WERI-Rb-1 (cell line): ENCODE measurements around the gene SCUBE2.

Experiments used
- DNase-seq: peaks from one replicate; pipeline ENCODE4 v3.0.0-alpha.2; 2020
- H3K27ac ChIP-seq: fragments of 250-450 bp; sonication (Bioruptor Pico); 2 replicates; pipeline ENCODE4 v1.5.1; 2020; ENCODE audit warnings: mild to moderate bottlenecking, moderate library complexity
- H3K27me3 ChIP-seq: fragments of 250-450 bp; sonication (Bioruptor Pico); 2 replicates; pipeline ENCODE4 v1.5.1; 2021; ENCODE audit warnings: mild to moderate bottlenecking, low read depth, moderate library complexity; ENCODE audit not compliant: insufficient read depth, severe bottlenecking
- H3K36me3 ChIP-seq: fragments of 250-450 bp; sonication (Bioruptor Pico); 2 replicates; pipeline ENCODE4 v1.5.1; 2020; ENCODE audit warnings: mild to moderate bottlenecking, moderate library complexity
- H3K4me3 ChIP-seq: 2 replicates; pipeline ENCODE4 v1.5.1; 2011; ENCODE audit warnings: low read depth, mild to moderate bottlenecking, control low read depth, low read length
- H3K9me3 ChIP-seq: fragments of 250-450 bp; sonication (Bioruptor Pico); 2 replicates; pipeline ENCODE4 v1.5.1; 2021; ENCODE audit warnings: mild to moderate bottlenecking, moderate library complexity; ENCODE audit not compliant: severe bottlenecking
- TF ChIP-seq, protein P1 (sequence below): IDR thresholded peaks from 2 replicates; pipeline ENCODE4 v1.5.1; 2011; ENCODE audit warnings: low read depth, mild to moderate bottlenecking, control low read depth, inconsistent platforms, low read length

Gene SCUBE2

GRCh38 chr11:9070749-9071491 is 20.5 kb downstream of the SCUBE2 start:
- H3K27me3 ChIP-seq: no peaks in the 10 kb centered on the region
- H3K4me3 ChIP-seq: no peak overlapping the region
- H3K9me3 ChIP-seq: no peaks in the 10 kb centered on the region
- TF ChIP-seq, protein P1, sequence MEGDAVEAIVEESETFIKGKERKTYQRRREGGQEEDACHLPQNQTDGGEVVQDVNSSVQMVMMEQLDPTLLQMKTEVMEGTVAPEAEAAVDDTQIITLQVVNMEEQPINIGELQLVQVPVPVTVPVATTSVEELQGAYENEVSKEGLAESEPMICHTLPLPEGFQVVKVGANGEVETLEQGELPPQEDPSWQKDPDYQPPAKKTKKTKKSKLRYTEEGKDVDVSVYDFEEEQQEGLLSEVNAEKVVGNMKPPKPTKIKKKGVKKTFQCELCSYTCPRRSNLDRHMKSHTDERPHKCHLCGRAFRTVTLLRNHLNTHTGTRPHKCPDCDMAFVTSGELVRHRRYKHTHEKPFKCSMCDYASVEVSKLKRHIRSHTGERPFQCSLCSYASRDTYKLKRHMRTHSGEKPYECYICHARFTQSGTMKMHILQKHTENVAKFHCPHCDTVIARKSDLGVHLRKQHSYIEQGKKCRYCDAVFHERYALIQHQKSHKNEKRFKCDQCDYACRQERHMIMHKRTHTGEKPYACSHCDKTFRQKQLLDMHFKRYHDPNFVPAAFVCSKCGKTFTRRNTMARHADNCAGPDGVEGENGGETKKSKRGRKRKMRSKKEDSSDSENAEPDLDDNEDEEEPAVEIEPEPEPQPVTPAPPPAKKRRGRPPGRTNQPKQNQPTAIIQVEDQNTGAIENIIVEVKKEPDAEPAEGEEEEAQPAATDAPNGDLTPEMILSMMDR: no peak
- no peak for DNase-seq
- H3K36me3 ChIP-seq: no peaks in the 10 kb centered on the region
- H3K27ac ChIP-seq: no peak overlapping the region

- no peak overlapping the region for H3K4me3 ChIP-seq
- no peak for DNase-seq
- H3K36me3 ChIP-seq: no peaks in the 10 kb centered on the region
- no peak overlapping the region for H3K27ac ChIP-seq
- no peaks in the 10 kb centered on the region for H3K27me3 ChIP-seq
- no peaks in the 10 kb centered on the region for H3K9me3 ChIP-seq
- TF ChIP-seq, protein P1: no peak
Observed at GRCh38 chr11:9069862-9070470, 21.4 kb downstream of the SCUBE2 start.

GRCh38 chr11:9069256-9069655 is 22.1 kb downstream of the SCUBE2 start:
- no peak overlapping the region for H3K4me3 ChIP-seq
- no peak overlapping the region for H3K27ac ChIP-seq
- H3K27me3 ChIP-seq: no peaks in the 10 kb centered on the region
- no peaks in the 10 kb centered on the region for H3K36me3 ChIP-seq
- no peak for DNase-seq
- H3K9me3 ChIP-seq: no peaks in the 10 kb centered on the region
- TF ChIP-seq, protein P1: no peak

DNA sequence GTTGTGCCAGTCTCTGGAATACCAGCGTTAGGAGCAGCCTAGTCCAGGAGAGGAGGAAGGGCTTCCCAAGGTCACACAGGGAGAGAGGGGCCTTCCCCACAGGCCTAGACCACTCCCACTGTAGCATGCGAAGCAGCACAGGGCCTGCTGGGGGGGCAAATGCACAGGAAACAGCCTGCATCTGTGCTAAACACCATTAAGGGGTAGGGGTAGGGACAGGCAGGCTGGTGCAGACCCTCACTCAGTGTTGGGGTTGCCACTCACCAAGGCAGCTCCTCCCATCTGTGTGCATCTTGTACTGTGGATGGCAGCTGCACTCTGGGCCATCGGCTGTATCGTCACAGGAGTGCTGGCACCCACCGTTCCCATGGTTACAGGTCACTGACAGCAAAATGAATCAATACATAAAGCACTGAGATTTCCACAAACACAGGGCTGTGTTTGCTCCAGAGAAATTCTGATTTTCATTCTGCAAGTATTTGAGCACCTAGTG is 24.9 kb downstream of the SCUBE2 start:
- DNase-seq: no peak
- Histone ChIP-seq H3K9me3 (no peaks in the 10 kb centered on the region), H3K36me3 (no peaks in the 10 kb centered on the region), H3K4me3 (no peak overlapping the region), H3K27ac (no peak overlapping the region), H3K27me3 (no peaks in the 10 kb centered on the region)
- TF ChIP-seq, protein P1: no peak

- H3K9me3 ChIP-seq: no peaks in the 10 kb centered on the region
- no peak for DNase-seq
- H3K36me3 ChIP-seq: no peaks in the 10 kb centered on the region
- H3K27ac ChIP-seq: no peak overlapping the region
- H3K27me3 ChIP-seq: no peaks in the 10 kb centered on the region
- TF ChIP-seq, protein P1: no peak
- H3K4me3 ChIP-seq: no peak overlapping the region
Observed at GRCh38 chr11:9065607-9066432, 25.6 kb downstream of the SCUBE2 start.
